SK-N-SH treated with all-trans-retinoic acid at 6 μM for 48 hours (cell line): ENCODE data around the gene INKA1.
"Not testable (repeated sequence)": the region's sequence is repeated elsewhere in the genome, so short reads cannot be mapped to it uniquely, and the experiment has no call there.

Experiments used
- ATAC-seq: fragments of 200-7000 bp; cut with Tn5 transposase; 3 replicates; pipeline ENCODE4 v1.9.1; 2020; ENCODE audit warnings: mild to moderate bottlenecking, moderate library complexity
- ARNTL ChIP-seq: fragments of 450-650 bp; formaldehyde crosslinking; IDR thresholded peaks from 2 replicates; pipeline ENCODE4 v1.5.0; 2020; ENCODE audit warnings: low read depth, mild to moderate bottlenecking, moderate library complexity, borderline replicate concordance
- BACH2 ChIP-seq: fragments of 250-450 bp; sonication (Bioruptor Pico); IDR thresholded peaks from 2 replicates; pipeline ENCODE4 v1.9.0; 2021; ENCODE audit warnings: mild to moderate bottlenecking, borderline replicate concordance
- CSRNP3 ChIP-seq: fragments of 250-450 bp; sonication (Bioruptor Pico); IDR thresholded peaks from 2 replicates; pipeline ENCODE4 v1.5.1; 2021; ENCODE audit warnings: mild to moderate bottlenecking, moderate library complexity
- GLIS3 ChIP-seq: fragments of 250-450 bp; sonication (Bioruptor Pico); IDR thresholded peaks from 2 replicates; pipeline ENCODE4 v1.5.0; 2020; ENCODE audit warnings: mild to moderate bottlenecking, moderate library complexity
- ISL1 ChIP-seq: fragments of 250-450 bp; sonication (Bioruptor Pico); IDR thresholded peaks from 2 replicates; pipeline ENCODE4 v2.1.2; 2022; ENCODE audit warnings: mild to moderate bottlenecking, moderate library complexity
- PATZ1 ChIP-seq: fragments of 250-450 bp; sonication (Bioruptor Pico); IDR thresholded peaks from 2 replicates; pipeline ENCODE4 v1.8.0; 2020; ENCODE audit warnings: mild to moderate bottlenecking, moderate library complexity, borderline replicate concordance
- PPARA ChIP-seq: fragments of 250-450 bp; sonication (Bioruptor Pico); IDR thresholded peaks from 2 replicates; pipeline ENCODE4 v1.5.0; 2020; ENCODE audit warnings: mild to moderate bottlenecking, borderline replicate concordance
- RARB ChIP-seq: fragments of 250-450 bp; sonication (Bioruptor Pico); IDR thresholded peaks from 2 replicates; pipeline ENCODE4 v1.8.0; 2021; ENCODE audit warnings: mild to moderate bottlenecking, moderate library complexity
- SNAI2 ChIP-seq: fragments of 250-450 bp; sonication (Bioruptor Pico); IDR thresholded peaks from 2 replicates; pipeline ENCODE4 v1.5.0; 2020; ENCODE audit warnings: mild to moderate bottlenecking, moderate library complexity
- TOX ChIP-seq: fragments of 250-450 bp; sonication (Bioruptor Pico); IDR thresholded peaks from 2 replicates; pipeline ENCODE4 v1.8.0; 2021; ENCODE audit warnings: mild to moderate bottlenecking, moderate library complexity, borderline replicate concordance
- ZC3H10 ChIP-seq: fragments of 250-450 bp; sonication (Bioruptor Pico); IDR thresholded peaks from 2 replicates; pipeline ENCODE4 v1.5.1; 2021; ENCODE audit warnings: mild to moderate bottlenecking, moderate library complexity
- ZFP3 ChIP-seq: fragments of 250-450 bp; sonication (Bioruptor Pico); IDR thresholded peaks from 2 replicates; pipeline ENCODE4 v1.5.0; 2020; ENCODE audit warnings: mild to moderate bottlenecking, moderate library complexity
- ZFP30 ChIP-seq: fragments of 450-650 bp; formaldehyde crosslinking; IDR thresholded peaks from 2 replicates; pipeline ENCODE4 v1.5.0; 2022; ENCODE audit warnings: mild to moderate bottlenecking, moderate library complexity
- ZNF565 ChIP-seq: fragments of 450-650 bp; formaldehyde crosslinking; conservative IDR thresholded peaks from 2 replicates; pipeline ENCODE4 v1.5.0; 2020; ENCODE audit warnings: low read depth, mild to moderate bottlenecking, moderate library complexity
- ZNF8 ChIP-seq: fragments of 450-650 bp; formaldehyde crosslinking; IDR thresholded peaks from 2 replicates; pipeline ENCODE4 v1.5.0; 2020; ENCODE audit warnings: mild to moderate bottlenecking, moderate library complexity
- TF ChIP-seq, protein P1 (sequence below): fragments of 250-450 bp; sonication (Bioruptor Pico); IDR thresholded peaks from 2 replicates; pipeline ENCODE4 v1.5.0; 2020; ENCODE audit warnings: mild to moderate bottlenecking, moderate library complexity
- TF ChIP-seq, protein P2 (sequence below): fragments of 250-450 bp; sonication (Bioruptor Pico); IDR thresholded peaks from 2 replicates; pipeline ENCODE4 v1.5.1; 2020; ENCODE audit warnings: low read depth, mild to moderate bottlenecking, moderate library complexity
- TF ChIP-seq, protein P3 (sequence below): fragments of 250-450 bp; sonication (Bioruptor Pico); IDR thresholded peaks from 2 replicates; pipeline ENCODE4 v1.8.0; 2021; ENCODE audit warnings: low read depth, mild to moderate bottlenecking, moderate library complexity, borderline replicate concordance

The INKA1 gene

GRCh38 chr3:49781415-49782199, 21.5 kb upstream of the INKA1 start:
- ATAC-seq = no peak
- no peak for TF ChIP-seq BACH2 (CRISPR knock-in tag)
- no peak for TF ChIP-seq ISL1 (CRISPR knock-in tag)
- TF ChIP-seq PATZ1 (CRISPR knock-in tag) = no peak
- TF ChIP-seq, protein P1, sequence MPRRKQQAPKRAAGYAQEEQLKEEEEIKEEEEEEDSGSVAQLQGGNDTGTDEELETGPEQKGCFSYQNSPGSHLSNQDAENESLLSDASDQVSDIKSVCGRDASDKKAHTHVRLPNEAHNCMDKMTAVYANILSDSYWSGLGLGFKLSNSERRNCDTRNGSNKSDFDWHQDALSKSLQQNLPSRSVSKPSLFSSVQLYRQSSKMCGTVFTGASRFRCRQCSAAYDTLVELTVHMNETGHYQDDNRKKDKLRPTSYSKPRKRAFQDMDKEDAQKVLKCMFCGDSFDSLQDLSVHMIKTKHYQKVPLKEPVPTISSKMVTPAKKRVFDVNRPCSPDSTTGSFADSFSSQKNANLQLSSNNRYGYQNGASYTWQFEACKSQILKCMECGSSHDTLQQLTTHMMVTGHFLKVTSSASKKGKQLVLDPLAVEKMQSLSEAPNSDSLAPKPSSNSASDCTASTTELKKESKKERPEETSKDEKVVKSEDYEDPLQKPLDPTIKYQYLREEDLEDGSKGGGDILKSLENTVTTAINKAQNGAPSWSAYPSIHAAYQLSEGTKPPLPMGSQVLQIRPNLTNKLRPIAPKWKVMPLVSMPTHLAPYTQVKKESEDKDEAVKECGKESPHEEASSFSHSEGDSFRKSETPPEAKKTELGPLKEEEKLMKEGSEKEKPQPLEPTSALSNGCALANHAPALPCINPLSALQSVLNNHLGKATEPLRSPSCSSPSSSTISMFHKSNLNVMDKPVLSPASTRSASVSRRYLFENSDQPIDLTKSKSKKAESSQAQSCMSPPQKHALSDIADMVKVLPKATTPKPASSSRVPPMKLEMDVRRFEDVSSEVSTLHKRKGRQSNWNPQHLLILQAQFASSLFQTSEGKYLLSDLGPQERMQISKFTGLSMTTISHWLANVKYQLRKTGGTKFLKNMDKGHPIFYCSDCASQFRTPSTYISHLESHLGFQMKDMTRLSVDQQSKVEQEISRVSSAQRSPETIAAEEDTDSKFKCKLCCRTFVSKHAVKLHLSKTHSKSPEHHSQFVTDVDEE (CRISPR knock-in tag) = no peak
- TF ChIP-seq GLIS3 (CRISPR knock-in tag) = no peak
- TF ChIP-seq ZNF565 (CRISPR knock-in tag) = no peak
- TF ChIP-seq, protein P2, sequence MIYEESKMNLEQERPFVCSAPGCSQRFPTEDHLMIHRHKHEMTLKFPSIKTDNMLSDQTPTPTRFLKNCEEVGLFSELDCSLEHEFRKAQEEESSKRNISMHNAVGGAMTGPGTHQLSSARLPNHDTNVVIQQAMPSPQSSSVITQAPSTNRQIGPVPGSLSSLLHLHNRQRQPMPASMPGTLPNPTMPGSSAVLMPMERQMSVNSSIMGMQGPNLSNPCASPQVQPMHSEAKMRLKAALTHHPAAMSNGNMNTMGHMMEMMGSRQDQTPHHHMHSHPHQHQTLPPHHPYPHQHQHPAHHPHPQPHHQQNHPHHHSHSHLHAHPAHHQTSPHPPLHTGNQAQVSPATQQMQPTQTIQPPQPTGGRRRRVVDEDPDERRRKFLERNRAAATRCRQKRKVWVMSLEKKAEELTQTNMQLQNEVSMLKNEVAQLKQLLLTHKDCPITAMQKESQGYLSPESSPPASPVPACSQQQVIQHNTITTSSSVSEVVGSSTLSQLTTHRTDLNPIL (CRISPR knock-in tag) = no peak
- TF ChIP-seq ARNTL (CRISPR knock-in tag) = no peak
- TF ChIP-seq, protein P3, sequence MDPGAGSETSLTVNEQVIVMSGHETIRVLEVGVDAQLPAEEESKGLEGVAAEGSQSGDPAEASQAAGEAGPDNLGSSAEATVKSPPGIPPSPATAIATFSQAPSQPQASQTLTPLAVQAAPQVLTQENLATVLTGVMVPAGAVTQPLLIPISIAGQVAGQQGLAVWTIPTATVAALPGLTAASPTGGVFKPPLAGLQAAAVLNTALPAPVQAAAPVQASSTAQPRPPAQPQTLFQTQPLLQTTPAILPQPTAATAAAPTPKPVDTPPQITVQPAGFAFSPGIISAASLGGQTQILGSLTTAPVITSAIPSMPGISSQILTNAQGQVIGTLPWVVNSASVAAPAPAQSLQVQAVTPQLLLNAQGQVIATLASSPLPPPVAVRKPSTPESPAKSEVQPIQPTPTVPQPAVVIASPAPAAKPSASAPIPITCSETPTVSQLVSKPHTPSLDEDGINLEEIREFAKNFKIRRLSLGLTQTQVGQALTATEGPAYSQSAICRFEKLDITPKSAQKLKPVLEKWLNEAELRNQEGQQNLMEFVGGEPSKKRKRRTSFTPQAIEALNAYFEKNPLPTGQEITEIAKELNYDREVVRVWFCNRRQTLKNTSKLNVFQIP = no peak
- no peak for TF ChIP-seq ZFP3 (CRISPR knock-in tag)
- no peak for TF ChIP-seq PPARA (CRISPR knock-in tag)
- TF ChIP-seq TOX (CRISPR knock-in tag) = no peak
- no peak for TF ChIP-seq ZFP30 (CRISPR knock-in tag)
- TF ChIP-seq RARB = no peak
- no peak for TF ChIP-seq CSRNP3
- TF ChIP-seq SNAI2 = no peak
- TF ChIP-seq ZC3H10 = no peak
- no peak for TF ChIP-seq ZNF8 (CRISPR knock-in tag)
- TF ChIP-seq, all 23 proteins: peak for 0

- not testable (repeated sequence) for ATAC-seq
Measured at GRCh38 chr3:49782277-49782676, 20.8 kb upstream of the INKA1 start.

GRCh38 chr3:49785565-49786356, 17.3 kb upstream of the INKA1 start:
- ATAC-seq = peak; percentile 67
- TF ChIP-seq TOX (CRISPR knock-in tag) (no peak), GLIS3 (CRISPR knock-in tag) (no peak)
